Pulmonary artery endothelial cell (primary cell): ENCODE results near the gene DLGAP5. TPM values are rescaled to one million over a fixed set of nuclear protein-coding genes. Genes with fewer than 3 reads are reported as not detected.

ENCODE experiments used
- DNase-seq: peaks from one replicate; pipeline ENCODE4 v3.0.0-alpha.2; 2011; ENCODE audit warnings: low read depth, low spot score
- total RNA-seq: library from RNA; depleted of rRNA; stranded (reverse); fragments of >200 nt; gene quantifications from 2 replicates; pipeline ENCODE4 v1.2.3, GENCODE V29; 2014

DLGAP5 gene
- total RNA-seq, 1 donor from 2014 or later: 48.5 TPM

GRCh38 chr14:55180434-55180833, 11.0 kb downstream of the DLGAP5 start:
- DNase-seq: no peak

- DNase-seq: no peak
These were observed 11.4 kb downstream of the DLGAP5 start for GRCh38 chr14:55180006-55180405.

- no peak for DNase-seq
These were observed 20.9 kb downstream of the DLGAP5 start for GRCh38 chr14:55170526-55170925.

- no peak for DNase-seq
These were observed 30.4 kb downstream of the DLGAP5 start for GRCh38 chr14:55160989-55161388.

GRCh38 chr14:55158412-55158811, 33.0 kb downstream of the DLGAP5 start:
- no peak for DNase-seq

- no peak for DNase-seq
These were observed 34.3 kb downstream of the DLGAP5 start for GRCh38 chr14:55157080-55157479.

- no peak for DNase-seq
These were observed 37.4 kb downstream of the DLGAP5 start for GRCh38 chr14:55153951-55154350.

- no peak for DNase-seq
These were observed 39.2 kb downstream of the DLGAP5 start for GRCh38 chr14:55152052-55152753.

- DNase-seq: no peak
These were observed 39.8 kb downstream of the DLGAP5 start for GRCh38 chr14:55151601-55152000.

GRCh38 chr14:55146425-55146824, 45.0 kb downstream of the DLGAP5 start:
- no peak for DNase-seq

- no peak for DNase-seq
These were observed 48.9 kb downstream of the DLGAP5 start for GRCh38 chr14:55142466-55142865.

- no peak for DNase-seq
These were observed 49.6 kb downstream of the DLGAP5 start for GRCh38 chr14:55141825-55142224.

- DNase-seq: no peak
These were observed 51.5 kb downstream of the DLGAP5 start for GRCh38 chr14:55139696-55140509.

- no peak for DNase-seq
These were observed 52.2 kb downstream of the DLGAP5 start for GRCh38 chr14:55139141-55139540.

GRCh38 chr14:55138091-55138490, 53.3 kb downstream of the DLGAP5 start:
- no peak for DNase-seq

- DNase-seq: peak; percentile 77
These were observed 54.2 kb downstream of the DLGAP5 start for GRCh38 chr14:55136885-55137786.

- no peak for DNase-seq
These were observed 55.1 kb downstream of the DLGAP5 start for GRCh38 chr14:55136241-55136640.

GRCh38 chr14:55133416-55133815, 58.0 kb downstream of the DLGAP5 start:
- DNase-seq: no peak

- no peak for DNase-seq
These were observed 59.8 kb downstream of the DLGAP5 start for GRCh38 chr14:55131370-55132137.

GRCh38 chr14:55130196-55130550, 61.2 kb downstream of the DLGAP5 start:
- no peak for DNase-seq
